Neural cell (in vitro differentiated cells): ENCODE data around the gene IRF9. TPM values are rescaled to one million over a fixed set of nuclear protein-coding genes. Genes with fewer than 3 reads are reported as not detected.

Source experiments
- H2AFZ ChIP-seq: fragments of 200-600, 300-800 bp; sonication (generic), shearing (Covaris generic); 2 replicates; pipeline ENCODE4 v1.6.0; 2014; ENCODE audit warnings: low read depth, mild to moderate bottlenecking, antibody characterized with exemption, low read length, moderate library complexity
- H3F3A ChIP-seq: fragments of 200-600 bp; shearing (Covaris generic); 2 replicates; pipeline ENCODE4 v1.6.1; 2016; ENCODE audit warnings: mild to moderate bottlenecking, moderate library complexity, mixed read lengths, antibody characterized with exemption, low read length; ENCODE audit not compliant: insufficient read depth, poor library complexity, severe bottlenecking
- H3K27ac ChIP-seq: fragments of 200-600, 300-800 bp; sonication (generic), shearing (Covaris generic); 2 replicates; pipeline ENCODE4 v1.5.1; 2014; ENCODE audit warnings: mild to moderate bottlenecking, low read length, moderate library complexity
- H3K27me3 ChIP-seq: fragments of 300-800, 200-600 bp; sonication (generic), shearing (Covaris generic); 2 replicates; pipeline ENCODE4 v1.6.0; 2014; ENCODE audit warnings: mild to moderate bottlenecking, low read depth, low read length, moderate library complexity; ENCODE audit not compliant: insufficient read depth
- H3K36me3 ChIP-seq: fragments of 300-800, 200-600 bp; sonication (generic), shearing (Covaris generic); 2 replicates; pipeline ENCODE4 v1.5.1; 2014; ENCODE audit warnings: mild to moderate bottlenecking, antibody characterized with exemption, low read length, moderate library complexity; ENCODE audit not compliant: insufficient read depth
- H3K4me2 ChIP-seq: fragments of 300-800, 200-600 bp; sonication (generic), shearing (Covaris generic); 2 replicates; pipeline ENCODE4 v1.6.0; 2014; ENCODE audit warnings: mild to moderate bottlenecking, low read length
- H3K4me3 ChIP-seq: fragments of 300-800, 200-600 bp; sonication (generic), shearing (Covaris generic); 2 replicates; pipeline ENCODE4 v1.5.1; 2014; ENCODE audit warnings: mild to moderate bottlenecking, low read length, moderate library complexity
- H3K79me2 ChIP-seq: fragments of 200-600 bp; shearing (Covaris generic); replicated peaks from 2 replicates; pipeline ENCODE4 v1.6.0; 2014; ENCODE audit warnings: mild to moderate bottlenecking, low read length, moderate library complexity; ENCODE audit not compliant: insufficient read depth
- H3K9ac ChIP-seq: fragments of 300-800, 200-600 bp; sonication (generic), shearing (Covaris generic); 2 replicates; pipeline ENCODE4 v1.6.1; 2016; ENCODE audit warnings: mild to moderate bottlenecking, low read length, mixed read lengths
- H3K9me2 ChIP-seq: fragments of 200-600 bp; shearing (Covaris generic); 2 replicates; pipeline ENCODE4 v1.6.1; 2016; ENCODE audit warnings: mild to moderate bottlenecking, low read length, mixed read lengths; ENCODE audit not compliant: insufficient read depth
- H3K9me3 ChIP-seq: fragments of 200-600, 300-800 bp; sonication (generic), shearing (Covaris generic); 2 replicates; pipeline ENCODE4 v1.6.1; 2016; ENCODE audit warnings: mild to moderate bottlenecking, mixed run types, low read length, moderate library complexity, mixed read lengths
- H4K20me1 ChIP-seq: fragments of 200-600 bp; shearing (Covaris generic); 2 replicates; pipeline ENCODE4 v1.6.1; 2016; ENCODE audit warnings: mild to moderate bottlenecking, mixed run types; ENCODE audit not compliant: insufficient read depth
- CTCF ChIP-seq: fragments of 450-650 bp; IDR thresholded peaks from 2 replicates; pipeline ENCODE4 v1.5.1; 2014; ENCODE audit warnings: antibody characterized with exemption, mild to moderate bottlenecking, moderate library complexity; ENCODE audit not compliant: poor library complexity, severe bottlenecking
- EP300 ChIP-seq: fragments of 450-650 bp; conservative IDR thresholded peaks from 2 replicates; pipeline ENCODE4 v1.6.1; 2014; ENCODE audit warnings: antibody characterized with exemption, mild to moderate bottlenecking, moderate library complexity; ENCODE audit not compliant: poor library complexity, severe bottlenecking
- EZH2 ChIP-seq: fragments of 200-600, 300-800 bp; shearing (Covaris generic), sonication (generic); IDR thresholded peaks from 2 replicates; pipeline ENCODE4 v1.6.1; 2014; ENCODE audit warnings: antibody characterized with exemption, low read length, borderline replicate concordance, mild to moderate bottlenecking; ENCODE audit not compliant: insufficient read depth, poor library complexity, severe bottlenecking
- MXI1 ChIP-seq: fragments of 450-650 bp; conservative IDR thresholded peaks from 2 replicates; pipeline ENCODE4 v1.6.1; 2014; ENCODE audit warnings: antibody characterized with exemption, mild to moderate bottlenecking; ENCODE audit not compliant: poor library complexity, severe bottlenecking
- POLR2AphosphoS5 ChIP-seq: IDR thresholded peaks from 2 replicates; pipeline ENCODE4 v1.6.1; 2012
- RAD21 ChIP-seq: fragments of 450-650 bp; conservative IDR thresholded peaks from 2 replicates; pipeline ENCODE4 v1.6.1; 2014; ENCODE audit warnings: antibody characterized with exemption, mild to moderate bottlenecking, moderate library complexity
- REST ChIP-seq: IDR thresholded peaks from 2 replicates; pipeline ENCODE4 v1.6.1; 2012; ENCODE audit warnings: borderline replicate concordance
- SMC3 ChIP-seq: fragments of 450-650 bp; conservative IDR thresholded peaks from 2 replicates; pipeline ENCODE4 v1.6.1; 2014; ENCODE audit warnings: antibody characterized with exemption, mild to moderate bottlenecking, moderate library complexity; ENCODE audit not compliant: poor library complexity
- TAF1 ChIP-seq: IDR thresholded peaks from 2 replicates; pipeline ENCODE4 v1.6.1; 2012; ENCODE audit warnings: low read depth
- polyA plus RNA-seq: library from polyadenylated mRNA; depleted of rRNA; stranded (reverse); fragments of >200 nt; gene quantifications from 2 replicates; pipeline ENCODE4 v1.2.3, GENCODE V29; 2014

IRF9 gene
- polyA plus RNA-seq, 1 donor from 2014 or later: 19.6 TPM

GRCh38 chr14:24156840-24157239 is 4.2 kb upstream of the IRF9 start:
- H3K9me2 ChIP-seq: no peaks in the 10 kb centered on the region
- no peaks in the 10 kb centered on the region for H3K27me3 ChIP-seq
- H3K36me3 ChIP-seq: no peaks in the 10 kb centered on the region
- TF ChIP-seq TAF1: no peak
- no peaks in the 10 kb centered on the region for H4K20me1 ChIP-seq
- no peak overlapping the region for H3K4me3 ChIP-seq
- no peaks in the 10 kb centered on the region for H3F3A ChIP-seq
- no peak overlapping the region for H2AFZ ChIP-seq
- no peak overlapping the region for H3K9ac ChIP-seq
- H3K79me2 ChIP-seq: no peaks in the 10 kb centered on the region
- no peak overlapping the region for H3K4me2 ChIP-seq
- H3K27ac ChIP-seq: no peak overlapping the region
- no peaks in the 10 kb centered on the region for H3K9me3 ChIP-seq

GRCh38 chr14:24157331-24157730 is 3.7 kb upstream of the IRF9 start:
- Histone ChIP-seq H3K4me2 (no peak overlapping the region), H3K27ac (no peak overlapping the region), H3K4me3 (no peak overlapping the region), H3K9me2 (no peaks in the 10 kb centered on the region), H3K27me3 (no peaks in the 10 kb centered on the region), H2AFZ (no peak overlapping the region), H3K9ac (no peak overlapping the region), H3K9me3 (no peaks in the 10 kb centered on the region), H3F3A (no peaks in the 10 kb centered on the region), H4K20me1 (no peaks in the 10 kb centered on the region), H3K36me3 (no peaks in the 10 kb centered on the region), H3K79me2 (no peaks in the 10 kb centered on the region)
- TF ChIP-seq TAF1: no peak
- TF ChIP-seq CTCF: no peak
- TF ChIP-seq MXI1: no peak
- no peak for TF ChIP-seq SMC3
- TF ChIP-seq POLR2AphosphoS5: no peak
- TF ChIP-seq EP300: no peak
- no peak for TF ChIP-seq EZH2
- TF ChIP-seq RAD21: no peak
- no peak for TF ChIP-seq REST
